ENCODE data around the gene OPCML. TPM values are rescaled to one million over a fixed set of nuclear protein-coding genes. Genes with fewer than 3 reads are reported as not detected.

The OPCML gene
- total and polyA plus RNA-seq, 12 donors, result under 0.01 to 1.2 (median 0.39) TPM

- H3K4me1 ChIP-seq, result peaks cover 0 to 12% (median 0%) of the 10 kb centered on the region in 9 donors
- WGBS, 2 donors, result 67% methylated on average over 9 of the region's 9 CpGs
- H3K9me3 ChIP-seq, result no peaks in the 10 kb centered on the region
- no peaks in the 10 kb centered on the region for H3K36me3 ChIP-seq
- ATAC-seq (no peak), DNase-seq (no peak)
- no peak for TF ChIP-seq CTCF (IDR thresholded peaks at IDR 0.05)
- H3K27ac ChIP-seq, result no peak overlapping the region
- H3K27me3 ChIP-seq, result peaks cover 0 to 16% (median 4%) of the 10 kb centered on the region in 7 donors
- H3K4me3 ChIP-seq, result no peak overlapping the region
- intact Hi-C loops (cut with DNase I), result no loop called here
Measured at GRCh38 chr11:133227632-133228111, 304.6 kb downstream of the OPCML start.

DNA sequence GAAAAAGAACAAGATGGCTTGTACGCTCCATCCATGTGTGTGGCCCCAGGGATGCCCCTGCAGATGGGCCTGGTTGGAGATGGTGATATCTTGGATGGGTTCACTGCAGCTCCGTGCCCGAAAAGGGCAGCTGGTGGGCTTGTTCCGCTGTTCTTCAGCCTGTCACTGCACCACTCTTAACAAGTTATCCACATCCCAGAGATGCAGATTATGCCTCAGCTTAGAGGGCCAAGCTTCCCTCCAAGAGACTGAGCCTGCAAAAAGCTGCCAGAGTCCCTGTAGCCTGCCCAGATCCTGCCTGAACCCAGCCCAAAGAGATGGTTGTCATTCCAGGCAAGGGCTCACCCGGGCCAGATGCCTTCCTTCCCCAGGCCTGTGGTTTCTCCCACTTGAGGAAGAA lies 308.0 kb downstream of the OPCML start:
- no peak overlapping the region for H3K27ac ChIP-seq
- 80 to 91% methylated on average over 5 of the region's 5 CpGs for WGBS, 2 donors
- H3K4me3 ChIP-seq, result no peak overlapping the region
- TF ChIP-seq CTCF (IDR thresholded peaks at IDR 0.05), result no peak
- ATAC-seq, result no peak
- no peak for DNase-seq
- H3K36me3 ChIP-seq, result no peaks in the 10 kb centered on the region
- H3K9me3 ChIP-seq, result no peaks in the 10 kb centered on the region
- H3K4me1 ChIP-seq, result peaks cover 0 to 12% (median 0%) of the 10 kb centered on the region in 9 donors
- H3K27me3 ChIP-seq, result peaks cover 0 to 16% (median 0%) of the 10 kb centered on the region in 7 donors
- intact Hi-C loops (cut with DNase I), result no loop called here

DNA sequence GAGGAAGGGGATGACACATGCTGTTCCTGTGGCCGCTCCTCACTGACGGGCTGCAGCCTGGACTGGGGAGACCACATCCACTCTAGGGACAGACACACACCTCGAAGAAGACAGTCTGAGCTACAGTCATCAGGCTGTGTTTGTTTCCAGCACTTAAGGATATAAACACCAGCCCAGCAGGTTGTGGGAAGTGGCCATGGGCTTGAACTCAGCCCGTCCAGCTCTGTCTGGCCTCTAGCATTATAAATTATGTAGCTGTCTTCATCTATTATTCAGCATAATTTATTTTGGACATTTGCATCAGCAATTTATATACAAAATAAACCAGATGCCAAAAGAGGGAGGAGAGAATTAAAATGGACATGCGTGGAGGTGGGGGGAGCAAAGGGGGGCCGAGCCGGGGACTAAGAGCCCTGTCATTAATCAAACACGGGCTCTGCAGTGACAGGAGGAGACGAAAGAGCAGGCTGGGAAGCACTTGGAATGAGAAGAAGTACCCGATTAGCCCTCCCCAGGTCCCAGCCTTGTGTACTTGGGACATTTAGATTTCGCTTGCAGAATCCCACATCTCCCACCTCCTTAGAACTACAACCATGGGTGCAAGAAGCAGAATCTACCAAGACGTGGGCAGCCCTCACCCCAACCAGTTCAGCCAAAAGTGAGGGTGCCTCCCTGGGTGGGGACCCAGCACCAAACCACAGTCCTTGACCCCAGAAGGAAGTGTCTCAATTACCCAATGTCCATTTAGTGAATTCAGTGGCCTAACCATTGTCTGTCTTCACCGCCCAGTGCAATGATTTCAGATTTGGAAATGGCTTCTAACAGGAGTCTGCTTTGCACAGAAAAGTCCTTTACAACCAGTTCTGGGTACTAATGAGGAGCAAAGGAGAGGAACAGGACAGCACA lies 309.6 kb downstream of the OPCML start:
- DNase-seq (no peak), ATAC-seq (no peak)
- Histone ChIP-seq H3K27me3 (peaks cover 0 to 9% (median 2%) of the 10 kb centered on the region in 7 donors), H3K9me3 (no peaks in the 10 kb centered on the region), H3K27ac (no peak overlapping the region), H3K36me3 (no peaks in the 10 kb centered on the region), H3K4me3 (no peak overlapping the region), H3K4me1 (no peaks in the 10 kb centered on the region)
- TF ChIP-seq CTCF (IDR thresholded peaks at IDR 0.05), result no peak
- intact Hi-C loops (cut with DNase I), result no loop called here
- 59 to 60% methylated on average over 13 of the region's 13 CpGs for WGBS, 2 donors

- H3K4me1 ChIP-seq, result no peaks in the 10 kb centered on the region
- ATAC-seq (no peak), DNase-seq (no peak)
- no peak overlapping the region for H3K4me3 ChIP-seq
- 82 to 87% methylated on average over 4 of the region's 4 CpGs for WGBS, 2 donors
- H3K27ac ChIP-seq, result no peak overlapping the region
- H3K27me3 ChIP-seq, result peaks cover 0 to 28% (median 13%) of the 10 kb centered on the region in 7 donors
- no peaks in the 10 kb centered on the region for H3K36me3 ChIP-seq
- no peaks in the 10 kb centered on the region for H3K9me3 ChIP-seq
- intact Hi-C loops (cut with DNase I), result no loop called here
- TF ChIP-seq CTCF (IDR thresholded peaks at IDR 0.05), result peak in 1 of 9 donors; percentile 9
Measured at GRCh38 chr11:133219543-133219942, 312.8 kb downstream of the OPCML start.
